ENCODE measurements around the gene MTHFD1L.

GRCh38 chr6:151131324-151132007 is 266.0 kb downstream of the MTHFD1L start:
- TF ChIP-seq CTCF (IDR thresholded peaks at IDR 0.05) (no peak), POLR2AphosphoS5 (IDR thresholded peaks at IDR 0.05) (no peak), POLR2A (IDR thresholded peaks at IDR 0.05) (no peak)
